ENCODE data around the gene STYX.

- TF ChIP-seq, protein P1, sequence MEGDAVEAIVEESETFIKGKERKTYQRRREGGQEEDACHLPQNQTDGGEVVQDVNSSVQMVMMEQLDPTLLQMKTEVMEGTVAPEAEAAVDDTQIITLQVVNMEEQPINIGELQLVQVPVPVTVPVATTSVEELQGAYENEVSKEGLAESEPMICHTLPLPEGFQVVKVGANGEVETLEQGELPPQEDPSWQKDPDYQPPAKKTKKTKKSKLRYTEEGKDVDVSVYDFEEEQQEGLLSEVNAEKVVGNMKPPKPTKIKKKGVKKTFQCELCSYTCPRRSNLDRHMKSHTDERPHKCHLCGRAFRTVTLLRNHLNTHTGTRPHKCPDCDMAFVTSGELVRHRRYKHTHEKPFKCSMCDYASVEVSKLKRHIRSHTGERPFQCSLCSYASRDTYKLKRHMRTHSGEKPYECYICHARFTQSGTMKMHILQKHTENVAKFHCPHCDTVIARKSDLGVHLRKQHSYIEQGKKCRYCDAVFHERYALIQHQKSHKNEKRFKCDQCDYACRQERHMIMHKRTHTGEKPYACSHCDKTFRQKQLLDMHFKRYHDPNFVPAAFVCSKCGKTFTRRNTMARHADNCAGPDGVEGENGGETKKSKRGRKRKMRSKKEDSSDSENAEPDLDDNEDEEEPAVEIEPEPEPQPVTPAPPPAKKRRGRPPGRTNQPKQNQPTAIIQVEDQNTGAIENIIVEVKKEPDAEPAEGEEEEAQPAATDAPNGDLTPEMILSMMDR (IDR thresholded peaks at IDR 0.05), result no peak
- no peak for TF ChIP-seq POLR2A (IDR thresholded peaks at IDR 0.05)
- no peak for TF ChIP-seq EP300 (IDR thresholded peaks at IDR 0.05)
- TF ChIP-seq POLR2AphosphoS5 (IDR thresholded peaks at IDR 0.05), result no peak
These were observed 60.2 kb downstream of the STYX start for GRCh38 chr14:52790011-52790755.

Data from upper lobe of left lung (tissue), 4 donors.